Fibroblast of lung (primary cell): Measurements from ENCODE around the gene QSOX1.

ENCODE experiments used
- CTCF ChIP-seq, 2 donors: IDR thresholded peaks in 1 of 2; conservative IDR thresholded peaks in 1 of 2; 1 replicate in 1 of 2; 2 replicates in 1 of 2; pipeline ENCODE4 v1.5.1; 2011 to 2012; ENCODE audit warnings: low read length in 2 of 2, control low read depth in 1 of 2, inconsistent platforms in 1 of 2, low read depth in 1 of 2, mild to moderate bottlenecking in 1 of 2
- EZH2 ChIP-seq: IDR thresholded peaks from 2 replicates; pipeline ENCODE4 v1.5.1; 2012; ENCODE audit warnings: low read length, control low read depth, mild to moderate bottlenecking; ENCODE audit errors: missing control alignments

GRCh38 chr1:180232521-180233043, 77.9 kb downstream of the QSOX1 start:
- TF ChIP-seq CTCF (conservative IDR thresholded peaks at IDR 0.05 in 1 of 2, IDR thresholded peaks at IDR 0.05 in 1 of 2; ENCODE audit: low read depth in 1 of 2, low read length in 2 of 2): no peak
- no peak for TF ChIP-seq EZH2
